MM.1S (cell line): ENCODE measurements around the gene WASHC2C.
"Not testable (repeated sequence)": the region's sequence is repeated elsewhere in the genome, so short reads cannot be mapped to it uniquely, and the experiment has no call there.

Experiments
- DNase-seq: peaks from one replicate; pipeline ENCODE4 v3.0.0-alpha.2; 2015
- H2AFZ ChIP-seq: fragments of 300-600 bp; sonication (generic); 2 replicates; pipeline ENCODE4 v1.6.0; 2016; ENCODE audit warnings: antibody characterized with exemption, low read length
- H3F3A ChIP-seq: fragments of 300-600 bp; sonication (generic); 2 replicates; pipeline ENCODE4 v1.6.1; 2016; ENCODE audit warnings: mild to moderate bottlenecking, antibody characterized with exemption, low read length, moderate library complexity, mixed read lengths; ENCODE audit not compliant: insufficient read depth
- H3K27ac ChIP-seq: fragments of 300-600 bp; sonication (generic); 2 replicates; pipeline ENCODE4 v1.5.1; 2016; ENCODE audit warnings: mild to moderate bottlenecking, low read length
- H3K27me3 ChIP-seq: fragments of 300-600 bp; sonication (generic); replicated peaks from 2 replicates; pipeline ENCODE4 v1.6.0; 2016; ENCODE audit warnings: low read length; ENCODE audit not compliant: insufficient read depth
- H3K36me3 ChIP-seq: fragments of 300-600 bp; sonication (generic); replicated peaks from 2 replicates; pipeline ENCODE4 v1.6.1; 2016; ENCODE audit warnings: mild to moderate bottlenecking, low read length, mixed read lengths; ENCODE audit not compliant: insufficient read depth
- H3K4me1 ChIP-seq: fragments of 300-600 bp; sonication (generic); 2 replicates; pipeline ENCODE4 v1.6.1; 2016; ENCODE audit warnings: low read length, mixed read lengths
- H3K4me2 ChIP-seq: fragments of 300-600 bp; sonication (generic); 2 replicates; pipeline ENCODE4 v1.6.0; 2016; ENCODE audit warnings: low read depth, low read length
- H3K4me3 ChIP-seq: fragments of 300-600 bp; sonication (generic); 2 replicates; pipeline ENCODE4 v1.5.1; 2016; ENCODE audit warnings: low read length, mixed read lengths
- H3K79me2 ChIP-seq: fragments of 300-600 bp; sonication (generic); 2 replicates; pipeline ENCODE4 v1.6.1; 2016; ENCODE audit warnings: mixed run types, low read length, mixed read lengths
- H3K9ac ChIP-seq: fragments of 300-600 bp; sonication (generic); 2 replicates; pipeline ENCODE4 v1.6.1; 2016; ENCODE audit warnings: low read length, mixed read lengths
- H3K9me2 ChIP-seq: fragments of 300-600 bp; sonication (generic); replicated peaks from 2 replicates; pipeline ENCODE4 v1.6.1; 2016; ENCODE audit warnings: mild to moderate bottlenecking, low read length, mixed read lengths; ENCODE audit not compliant: insufficient read depth
- H3K9me3 ChIP-seq: fragments of 300-600 bp; sonication (generic); replicated peaks from 2 replicates; pipeline ENCODE4 v1.6.1; 2016; ENCODE audit warnings: mild to moderate bottlenecking, low read length, mixed read lengths; ENCODE audit not compliant: insufficient read depth
- H4K20me1 ChIP-seq: fragments of 300-600 bp; sonication (generic); 2 replicates; pipeline ENCODE4 v1.6.1; 2016; ENCODE audit warnings: mild to moderate bottlenecking, low read length, moderate library complexity, mixed read lengths; ENCODE audit not compliant: insufficient read depth

The WASHC2C gene

GRCh38 chr10:45755083-45755482, 28.0 kb downstream of the WASHC2C start:
- H3K36me3 ChIP-seq, H3K27ac ChIP-seq, DNase-seq, H3K4me1 ChIP-seq, H4K20me1 ChIP-seq, H3K9me2 ChIP-seq, H3K79me2 ChIP-seq, H3F3A ChIP-seq, H3K4me3 ChIP-seq, H3K9me3 ChIP-seq, H3K9ac ChIP-seq, H2AFZ ChIP-seq, H3K4me2 ChIP-seq, H3K27me3 ChIP-seq: not testable (repeated sequence)

- H3K79me2 ChIP-seq, H3K9me2 ChIP-seq, H3K36me3 ChIP-seq, H3K4me2 ChIP-seq, H3K4me3 ChIP-seq, H3F3A ChIP-seq, H3K27ac ChIP-seq, H3K9ac ChIP-seq, DNase-seq, H3K4me1 ChIP-seq, H2AFZ ChIP-seq, H4K20me1 ChIP-seq, H3K9me3 ChIP-seq, H3K27me3 ChIP-seq: not testable (repeated sequence)
Measured at GRCh38 chr10:45756065-45756464, 29.0 kb downstream of the WASHC2C start.

- not testable (repeated sequence) for H3K36me3 ChIP-seq, H3K27me3 ChIP-seq, H3K4me1 ChIP-seq, H2AFZ ChIP-seq, H3K79me2 ChIP-seq, H3K27ac ChIP-seq, H3K9me2 ChIP-seq, H3K4me3 ChIP-seq, H3K4me2 ChIP-seq, H3K9me3 ChIP-seq, DNase-seq, H3K9ac ChIP-seq, H3F3A ChIP-seq, H4K20me1 ChIP-seq
Measured at GRCh38 chr10:45757661-45758396, 30.8 kb downstream of the WASHC2C start.

- H3F3A ChIP-seq, H3K9me2 ChIP-seq, H3K4me1 ChIP-seq, H3K27ac ChIP-seq, H3K9ac ChIP-seq, H3K9me3 ChIP-seq, H3K4me3 ChIP-seq, H3K4me2 ChIP-seq, H4K20me1 ChIP-seq, H3K27me3 ChIP-seq, H3K36me3 ChIP-seq, H3K79me2 ChIP-seq, H2AFZ ChIP-seq: not testable (repeated sequence)
- DNase-seq, result peak; percentile 35
Measured at GRCh38 chr10:45761622-45762021, 34.6 kb downstream of the WASHC2C start.

GRCh38 chr10:45763037-45763436, 36.0 kb downstream of the WASHC2C start:
- H4K20me1 ChIP-seq, DNase-seq, H2AFZ ChIP-seq, H3K4me3 ChIP-seq, H3K4me2 ChIP-seq, H3K36me3 ChIP-seq, H3K9me3 ChIP-seq, H3F3A ChIP-seq, H3K27ac ChIP-seq, H3K4me1 ChIP-seq, H3K27me3 ChIP-seq, H3K9ac ChIP-seq, H3K9me2 ChIP-seq, H3K79me2 ChIP-seq: not testable (repeated sequence)

GRCh38 chr10:45768334-45768733, 41.3 kb downstream of the WASHC2C start:
- not testable (repeated sequence) for H3K27me3 ChIP-seq, H3K9me3 ChIP-seq, H3K9ac ChIP-seq, H3K4me2 ChIP-seq, H3K9me2 ChIP-seq, H3F3A ChIP-seq, H2AFZ ChIP-seq, H4K20me1 ChIP-seq, H3K4me3 ChIP-seq, H3K36me3 ChIP-seq, DNase-seq, H3K27ac ChIP-seq, H3K4me1 ChIP-seq, H3K79me2 ChIP-seq

GRCh38 chr10:45771757-45772461, 44.8 kb downstream of the WASHC2C start:
- not testable (repeated sequence) for H3K4me2 ChIP-seq, H3K36me3 ChIP-seq, H3K9me3 ChIP-seq, H3K27ac ChIP-seq, H3K27me3 ChIP-seq, DNase-seq, H2AFZ ChIP-seq, H3K9ac ChIP-seq, H3F3A ChIP-seq, H3K4me1 ChIP-seq, H3K9me2 ChIP-seq, H3K4me3 ChIP-seq, H4K20me1 ChIP-seq, H3K79me2 ChIP-seq

GRCh38 chr10:45786217-45786616, 59.2 kb downstream of the WASHC2C start:
- not testable (repeated sequence) for H3K4me2 ChIP-seq, H3K79me2 ChIP-seq, H2AFZ ChIP-seq, H3K4me1 ChIP-seq, H3K4me3 ChIP-seq, H3K27ac ChIP-seq, H3K9me2 ChIP-seq, H3K9me3 ChIP-seq, H3K36me3 ChIP-seq, DNase-seq, H3K27me3 ChIP-seq, H3F3A ChIP-seq, H3K9ac ChIP-seq, H4K20me1 ChIP-seq
